PC-9 (cell line): Measurements from ENCODE around the gene EVL. TPM values are rescaled to one million over a fixed set of nuclear protein-coding genes. Genes with fewer than 3 reads are reported as not detected.

Source experiments
- BruUV-seq: library from RNA; stranded (reverse); fragments of 400-500 nt; replicated peaks from 2 replicates; lab custom pipeline; 2021; lab: Mats Ljungman, UMichigan
- CTCF ChIA-PET: fragments of 300-600 bp; sonication (Branson Sonifier 250); formaldehyde crosslinking; loops from one replicate; lab custom pipeline; 2022; ENCODE audit warnings: antibody characterized with exemption; lab: Charles Lee
- POLR2A ChIA-PET: fragments of 300-600 bp; sonication (Branson Sonifier 250); formaldehyde crosslinking; loops from one replicate; lab custom pipeline; 2022; ENCODE audit warnings: antibody characterized with exemption; ENCODE audit not compliant: unreplicated experiment; lab: Charles Lee
- DNase-seq, 2 experiments: peaks; one replicate each; pipeline versions ENCODE4 v3.0.0 to v3.0.0-alpha.2; 2015 to 2022; ENCODE audit warnings: mixed read lengths in 1 of 2
- H2AFZ ChIP-seq: fragments of 200-600 bp; sonication (generic); 2 replicates; pipeline ENCODE4 v1.8.1; 2017; ENCODE audit warnings: antibody characterized with exemption
- H3F3A ChIP-seq: fragments of 200-600 bp; sonication (generic); 2 replicates; pipeline ENCODE4 v1.8.1; 2017; ENCODE audit warnings: antibody characterized with exemption, mild to moderate bottlenecking, low read depth; ENCODE audit not compliant: insufficient read depth
- H3K27ac ChIP-seq: fragments of 200-600 bp; sonication (generic); 2 replicates; pipeline ENCODE4 v1.6.1; 2016; ENCODE audit warnings: mixed run types
- H3K27me3 ChIP-seq: fragments of 200-600 bp; sonication (generic); 2 replicates; pipeline ENCODE4 v1.6.1; 2016; ENCODE audit warnings: low read depth, mixed run types; ENCODE audit not compliant: insufficient read depth
- H3K36me3 ChIP-seq: fragments of 200-600 bp; sonication (generic); 2 replicates; pipeline ENCODE4 v1.6.1; 2016; ENCODE audit warnings: low read depth, mixed run types
- H3K4me1 ChIP-seq: fragments of 200-600 bp; sonication (generic); replicated peaks from 2 replicates; pipeline ENCODE4 v1.6.1; 2016; ENCODE audit warnings: mixed run types; ENCODE audit not compliant: insufficient read depth
- H3K4me2 ChIP-seq: fragments of 200-600 bp; sonication (generic); 2 replicates; pipeline ENCODE4 v1.6.1; 2017; ENCODE audit warnings: mixed run types
- H3K4me3 ChIP-seq: fragments of 200-600 bp; sonication (generic); 2 replicates; pipeline ENCODE4 v1.6.1; 2016; ENCODE audit warnings: mixed run types
- H3K79me2 ChIP-seq: fragments of 200-600 bp; sonication (generic); 2 replicates; pipeline ENCODE4 v1.6.1; 2017; ENCODE audit warnings: low read depth, mixed run types
- H3K9me2 ChIP-seq: fragments of 200-600 bp; sonication (generic); 2 replicates; pipeline ENCODE4 v1.8.1; 2017; ENCODE audit warnings: mild to moderate bottlenecking; ENCODE audit not compliant: insufficient read depth
- H3K9me3 ChIP-seq: fragments of 200-600 bp; sonication (generic); 2 replicates; pipeline ENCODE4 v1.8.1; 2016; ENCODE audit warnings: low read depth; ENCODE audit not compliant: insufficient read depth
- H4K20me1 ChIP-seq: fragments of 200-600 bp; sonication (generic); 2 replicates; pipeline ENCODE4 v1.8.1; 2017; ENCODE audit not compliant: insufficient read depth
- EZH2 ChIP-seq: fragments of 200-600 bp; sonication (generic); IDR thresholded peaks from 2 replicates; pipeline ENCODE4 v1.8.0; 2017; ENCODE audit warnings: antibody characterized with exemption, low read depth
- intact Hi-C: fragments of 100-400 bp; cut with micrococcal nuclease; formaldehyde crosslinking; loops from one replicate; pipeline ENCODE4 v1.10.0; 2022; ENCODE audit not compliant: unreplicated experiment
- total RNA-seq: library from RNA; stranded (reverse); gene quantifications from 2 replicates; pipeline ENCODE4 v1.2.3, GENCODE V29; 2021
- TF ChIP-seq, protein P1 (sequence below): fragments of 200-600 bp; sonication (generic); conservative IDR thresholded peaks from 2 replicates; pipeline ENCODE4 v1.6.1; 2017; ENCODE audit warnings: mixed run types, antibody characterized with exemption, mild to moderate bottlenecking, moderate library complexity

Gene EVL
- total RNA-seq, 1 experiment from 2014 or later: 5.9 TPM

DNA sequence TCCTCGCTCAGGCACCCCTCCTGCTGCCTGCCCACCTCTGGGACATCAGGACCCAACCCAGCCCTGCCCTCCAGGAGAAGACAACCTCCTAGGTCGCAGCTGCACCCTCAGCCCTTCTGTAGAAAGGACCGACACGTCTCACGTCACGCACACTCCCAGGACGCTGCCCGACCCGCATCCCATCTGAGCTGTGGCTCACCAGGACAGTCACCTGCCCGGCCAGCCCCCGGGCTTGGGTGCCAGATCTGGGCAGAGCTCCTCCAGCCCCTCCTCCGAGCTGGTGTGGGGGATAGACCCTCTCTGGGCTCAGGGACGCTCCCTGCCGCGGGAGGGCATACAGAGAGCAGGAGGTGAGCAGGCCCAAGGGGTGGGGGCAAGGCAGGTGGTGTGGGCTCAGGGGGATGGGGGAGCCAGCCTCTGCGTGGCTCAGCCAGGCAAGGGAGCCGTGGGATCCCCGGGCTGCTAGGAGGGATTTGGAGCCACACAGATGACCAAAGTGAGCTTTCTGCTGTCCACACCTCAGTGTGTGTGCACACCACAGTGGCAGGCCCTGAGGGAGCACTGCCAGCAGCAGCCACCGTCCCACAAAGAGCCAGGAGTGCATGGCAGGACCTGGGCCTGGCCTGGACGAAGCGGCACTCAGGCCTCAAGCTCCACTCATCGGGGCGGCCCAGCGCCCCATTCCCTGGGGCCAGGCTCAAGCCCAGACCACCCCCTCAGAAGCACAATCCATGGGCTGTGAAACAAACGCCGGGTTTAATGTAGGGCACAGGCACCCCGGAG is 80.7 kb downstream of the EVL start:
- Histone ChIP-seq H3F3A (no peaks in the 10 kb centered on the region), H3K9me2 (no peaks in the 10 kb centered on the region), H3K36me3 (no peaks in the 10 kb centered on the region), H3K79me2 (no peaks in the 10 kb centered on the region), H3K27me3 (no peaks in the 10 kb centered on the region), H4K20me1 (no peaks in the 10 kb centered on the region), H3K4me3 (no peak overlapping the region), H3K9me3 (no peaks in the 10 kb centered on the region), H3K27ac (no peak overlapping the region), H3K4me2 (no peak overlapping the region), H3K4me1 (peaks cover 28% of the 10 kb centered on the region), H2AFZ (no peak overlapping the region)
- TF ChIP-seq EZH2: no peak
- TF ChIP-seq, protein P1, sequence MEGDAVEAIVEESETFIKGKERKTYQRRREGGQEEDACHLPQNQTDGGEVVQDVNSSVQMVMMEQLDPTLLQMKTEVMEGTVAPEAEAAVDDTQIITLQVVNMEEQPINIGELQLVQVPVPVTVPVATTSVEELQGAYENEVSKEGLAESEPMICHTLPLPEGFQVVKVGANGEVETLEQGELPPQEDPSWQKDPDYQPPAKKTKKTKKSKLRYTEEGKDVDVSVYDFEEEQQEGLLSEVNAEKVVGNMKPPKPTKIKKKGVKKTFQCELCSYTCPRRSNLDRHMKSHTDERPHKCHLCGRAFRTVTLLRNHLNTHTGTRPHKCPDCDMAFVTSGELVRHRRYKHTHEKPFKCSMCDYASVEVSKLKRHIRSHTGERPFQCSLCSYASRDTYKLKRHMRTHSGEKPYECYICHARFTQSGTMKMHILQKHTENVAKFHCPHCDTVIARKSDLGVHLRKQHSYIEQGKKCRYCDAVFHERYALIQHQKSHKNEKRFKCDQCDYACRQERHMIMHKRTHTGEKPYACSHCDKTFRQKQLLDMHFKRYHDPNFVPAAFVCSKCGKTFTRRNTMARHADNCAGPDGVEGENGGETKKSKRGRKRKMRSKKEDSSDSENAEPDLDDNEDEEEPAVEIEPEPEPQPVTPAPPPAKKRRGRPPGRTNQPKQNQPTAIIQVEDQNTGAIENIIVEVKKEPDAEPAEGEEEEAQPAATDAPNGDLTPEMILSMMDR: no peak
- ChIA-PET CTCF (no interaction called here), POLR2A (no interaction called here)
- no TSS peak for BruUV-seq
- DNase-seq: no peak
- intact Hi-C loops: no loop called here

DNA sequence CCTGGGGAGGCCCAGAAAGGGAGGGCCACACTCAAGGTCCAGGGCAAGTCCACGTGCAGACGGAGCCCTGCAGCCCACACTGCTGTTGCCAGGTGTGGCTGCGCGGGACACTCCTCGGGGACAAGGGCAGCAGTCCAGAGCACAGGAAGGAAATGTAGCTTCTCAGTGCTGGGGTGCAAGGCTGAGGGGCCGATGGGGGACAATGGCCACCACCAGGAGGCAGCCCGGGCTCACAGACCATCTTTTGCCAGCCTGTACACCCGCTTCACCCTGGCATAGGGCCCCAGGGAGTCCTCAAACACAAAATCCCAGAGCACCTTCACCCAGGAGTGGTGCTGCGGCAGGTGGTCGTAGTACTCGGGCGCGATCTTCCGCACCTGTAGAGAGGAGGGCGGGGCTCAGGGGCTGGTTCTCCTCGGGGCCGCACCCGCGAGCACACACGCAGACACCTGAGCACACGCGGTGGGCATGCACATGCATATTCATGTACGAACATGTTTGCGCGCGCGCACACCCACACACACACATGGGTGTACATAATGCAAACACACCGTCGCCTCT is 81.4 kb downstream of the EVL start:
- no peaks in the 10 kb centered on the region for H3K9me2 ChIP-seq
- no peaks in the 10 kb centered on the region for H3K36me3 ChIP-seq
- CTCF ChIA-PET: no interaction called here
- H4K20me1 ChIP-seq: no peaks in the 10 kb centered on the region
- peaks cover 27% of the 10 kb centered on the region for H3K4me1 ChIP-seq
- no peaks in the 10 kb centered on the region for H3K27me3 ChIP-seq
- no peak for DNase-seq
- no peak overlapping the region for H2AFZ ChIP-seq
- no peak overlapping the region for H3K4me3 ChIP-seq
- no peaks in the 10 kb centered on the region for H3K79me2 ChIP-seq
- POLR2A ChIA-PET: no interaction called here
- H3K9me3 ChIP-seq: no peaks in the 10 kb centered on the region
- TF ChIP-seq, protein P1: no peak
- TF ChIP-seq EZH2: no peak
- intact Hi-C loops: no loop called here
- BruUV-seq: no TSS peak
- H3K27ac ChIP-seq: no peak overlapping the region
- H3K4me2 ChIP-seq: no peak overlapping the region
- H3F3A ChIP-seq: no peaks in the 10 kb centered on the region

DNA sequence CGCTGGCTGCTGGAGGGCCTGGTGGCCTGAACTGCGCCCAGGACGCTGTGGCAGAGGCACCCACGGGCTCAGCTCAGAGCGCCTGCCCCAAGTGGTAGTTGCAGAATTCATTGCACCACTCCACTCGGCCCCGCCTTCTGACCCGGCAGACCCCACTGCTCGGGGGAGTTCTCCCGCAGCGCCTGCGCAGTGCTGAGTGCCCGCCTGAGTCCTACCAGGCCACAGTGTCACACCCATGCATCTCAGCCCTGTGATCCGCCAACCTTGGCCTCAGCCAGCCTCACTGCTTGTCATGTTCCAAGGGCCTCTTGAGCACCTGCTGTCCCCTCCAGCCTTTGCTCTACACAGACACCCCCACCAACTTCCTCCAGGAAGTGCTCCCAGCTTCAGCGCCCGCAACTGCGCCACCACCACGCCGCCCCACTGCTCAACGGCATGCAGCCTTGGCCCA is 82.0 kb downstream of the EVL start:
- intact Hi-C loops: no loop called here
- no peaks in the 10 kb centered on the region for H3K9me2 ChIP-seq

More for the DNA sequence above, 82.0 kb downstream of the EVL start:
- Histone ChIP-seq H3K27me3 (no peaks in the 10 kb centered on the region), H3K9me3 (no peaks in the 10 kb centered on the region), H3K79me2 (no peaks in the 10 kb centered on the region), H3K27ac (no peak overlapping the region), H3K4me1 (peaks cover 22% of the 10 kb centered on the region), H3F3A (no peaks in the 10 kb centered on the region), H3K36me3 (no peaks in the 10 kb centered on the region), H3K4me2 (no peak overlapping the region), H4K20me1 (no peaks in the 10 kb centered on the region), H3K4me3 (no peak overlapping the region), H2AFZ (no peak overlapping the region)
- TF ChIP-seq EZH2: no peak
- TF ChIP-seq, protein P1: no peak
- POLR2A ChIA-PET: no interaction called here
- no TSS peak for BruUV-seq
- CTCF ChIA-PET: no interaction called here
- DNase-seq: no peak
